ENCODE results near the gene PLXDC1.

- no peak for TF ChIP-seq CTCF (IDR thresholded peaks at IDR 0.05)
- TF ChIP-seq POLR2AphosphoS5 (IDR thresholded peaks at IDR 0.05) = no peak
- no peak for TF ChIP-seq POLR2A (IDR thresholded peaks at IDR 0.05)
- TF ChIP-seq EP300 (IDR thresholded peaks at IDR 0.05; ENCODE audit: low read depth) = no peak
These were observed 76.8 kb downstream of the PLXDC1 start for GRCh38 chr17:39074676-39075075.
